GM18867 (cell line): Measurements from ENCODE around the gene GRIK2.
"Not testable (repeated sequence)": the region's sequence is repeated elsewhere in the genome, so short reads cannot be mapped to it uniquely, and the experiment has no call there.

Experiments used
- ATAC-seq: cut with Tn5 transposase; IDR thresholded peaks from one replicate; pipeline ENCODE4 v1.9.1; 2021; ENCODE audit warnings: mild to moderate bottlenecking, moderate library complexity; ENCODE audit not compliant: unreplicated experiment

The GRIK2 gene

GRCh38 chr6:101393251-101393828, at the start of gene GRIK2:
GRIK2 (plus strand) TSS chr6:101393708.
- ATAC-seq: peak; percentile 66

GRCh38 chr6:101344885-101345284, 48.6 kb upstream of the GRIK2 start:
- ATAC-seq: no peak

- ATAC-seq: no peak
These were observed 44.7 kb upstream of the GRIK2 start for GRCh38 chr6:101348816-101349215.

GRCh38 chr6:101350631-101351030, 42.9 kb upstream of the GRIK2 start:
- not testable (repeated sequence) for ATAC-seq

- ATAC-seq: no peak
These were observed 42.3 kb upstream of the GRIK2 start for GRCh38 chr6:101351173-101351572.

- no peak for ATAC-seq
These were observed 41.2 kb upstream of the GRIK2 start for GRCh38 chr6:101352316-101352715.

GRCh38 chr6:101365181-101365580, 28.3 kb upstream of the GRIK2 start:
- ATAC-seq: no peak

GRCh38 chr6:101379926-101380325, 13.6 kb upstream of the GRIK2 start:
- ATAC-seq: no peak

- ATAC-seq: no peak
These were observed 12.4 kb upstream of the GRIK2 start for GRCh38 chr6:101380897-101381630.

GRCh38 chr6:101383747-101384146, 9.8 kb upstream of the GRIK2 start:
- ATAC-seq: not testable (repeated sequence)

GRCh38 chr6:101386982-101387381, 6.5 kb upstream of the GRIK2 start:
- ATAC-seq: no peak

- ATAC-seq: no peak
These were observed 1.5 kb upstream of the GRIK2 start for GRCh38 chr6:101391772-101392585.

GRCh38 chr6:101392586-101393230, 800 bp upstream of the GRIK2 start:
- no peak for ATAC-seq

GRCh38 chr6:101393829-101394251, 332 bp downstream of the GRIK2 start:
- ATAC-seq: no peak

GRCh38 chr6:101394936-101395335, 1.4 kb downstream of the GRIK2 start:
- no peak for ATAC-seq

- no peak for ATAC-seq
These were observed 1.8 kb downstream of the GRIK2 start for GRCh38 chr6:101395345-101395744.

GRCh38 chr6:101396548-101397173, 3.2 kb downstream of the GRIK2 start:
- ATAC-seq: no peak

- no peak for ATAC-seq
These were observed 3.7 kb downstream of the GRIK2 start for GRCh38 chr6:101397199-101397598.

GRCh38 chr6:101398716-101399615, 5.5 kb downstream of the GRIK2 start:
- no peak for ATAC-seq
